Kidney tubule cell (primary cell): ENCODE data around the gene ZBTB22.

Source experiments
- DNase-seq: peaks from one replicate; pipeline ENCODE4 v3.0.0-alpha.2; 2018; ENCODE audit warnings: low spot score

ZBTB22 gene

GRCh38 chr6:33330736-33331135 is 13.2 kb upstream of the ZBTB22 start:
- DNase-seq: no peak

- DNase-seq: no peak
These were observed 11.5 kb upstream of the ZBTB22 start for GRCh38 chr6:33329058-33329457.

- no peak for DNase-seq
These were observed 6.6 kb upstream of the ZBTB22 start for GRCh38 chr6:33324125-33324524.

GRCh38 chr6:33323623-33323948 is 6.0 kb upstream of the ZBTB22 start:
- no peak for DNase-seq

GRCh38 chr6:33321227-33321626 is 3.7 kb upstream of the ZBTB22 start:
- DNase-seq: no peak

GRCh38 chr6:33320315-33321181 is 3.0 kb upstream of the ZBTB22 start:
- DNase-seq: peak; percentile 70

- DNase-seq: no peak
These were observed 2.4 kb upstream of the ZBTB22 start for GRCh38 chr6:33319939-33320314.

GRCh38 chr6:33318426-33319073 is 1.0 kb upstream of the ZBTB22 start:
- no peak for DNase-seq

- DNase-seq: no peak
These were observed 200 bp downstream of the ZBTB22 start for GRCh38 chr6:33317419-33317668.

GRCh38 chr6:33316603-33317418 is 733 bp downstream of the ZBTB22 start:
- DNase-seq: no peak

- DNase-seq: no peak
These were observed 1.5 kb downstream of the ZBTB22 start for GRCh38 chr6:33315793-33316602.

- peak; percentile 37 for DNase-seq
These were observed 2.4 kb downstream of the ZBTB22 start for GRCh38 chr6:33314943-33315792.

GRCh38 chr6:33314515-33314942 is 3.0 kb downstream of the ZBTB22 start:
- peak; percentile 91 for DNase-seq

- DNase-seq: peak; percentile 91
These were observed 3.6 kb downstream of the ZBTB22 start, which contains the start of gene TAPBP for GRCh38 chr6:33313709-33314514. TAPBP (minus strand) TSS chr6:33314078; CDS start chr6:33314041, 37 bp downstream.

GRCh38 chr6:33313105-33313708 is 4.3 kb downstream of the ZBTB22 start:
- DNase-seq: peak; percentile 44

GRCh38 chr6:33312361-33313104 is 5.0 kb downstream of the ZBTB22 start:
- DNase-seq: peak; percentile 86

GRCh38 chr6:33306356-33306755 is 11.2 kb downstream of the ZBTB22 start:
- no peak for DNase-seq

GRCh38 chr6:33305052-33305451 is 12.5 kb downstream of the ZBTB22 start:
- DNase-seq: no peak

- no peak for DNase-seq
These were observed 13.3 kb downstream of the ZBTB22 start for GRCh38 chr6:33304216-33304615.
